Activated CD8-positive, alpha-beta T cell treated with anti-CD3 and anti-CD28 coated beads for 36 hours (primary cell): ENCODE data around the gene CPB2. TPM values are rescaled to one million over a fixed set of nuclear protein-coding genes. Genes with fewer than 3 reads are reported as not detected.

ENCODE experiments used
- ATAC-seq: fragments of 200-7000 bp; cut with Tn5 transposase; one replicate; pipeline ENCODE4 v1.10.0; 2021; ENCODE audit warnings: mild to moderate bottlenecking, moderate library complexity
- CTCF ChIA-PET: fragments of 350-600 bp; sonication (Branson Sonifier 250); formaldehyde crosslinking; loops from one replicate; lab custom pipeline; 2021; ENCODE audit warnings: antibody characterized with exemption; lab: Charles Lee
- POLR2A ChIA-PET: fragments of 350-600 bp; sonication (Branson Sonifier 250); formaldehyde crosslinking; loops from one replicate; lab custom pipeline; 2021; ENCODE audit warnings: antibody characterized with exemption; lab: Charles Lee
- DNase-seq: peaks from one replicate; pipeline ENCODE4 v3.0.0-alpha.2; 2020
- H3K27ac Mint-ChIP-seq: one replicate; pipeline ENCODE4 v1.8.0; 2021; ENCODE audit warnings: mild to moderate bottlenecking, mixed read lengths
- H3K27me3 Mint-ChIP-seq: one replicate; pipeline ENCODE4 v1.8.0; 2021; ENCODE audit warnings: mixed read lengths
- H3K36me3 Mint-ChIP-seq: one replicate; pipeline ENCODE4 v1.8.0; 2021; ENCODE audit warnings: low read depth, mixed read lengths
- H3K4me1 Mint-ChIP-seq: one replicate; pipeline ENCODE4 v1.8.0; 2021; ENCODE audit warnings: low read depth, mixed read lengths
- H3K4me3 Mint-ChIP-seq: one replicate; pipeline ENCODE4 v1.8.0; 2021; ENCODE audit warnings: mild to moderate bottlenecking, moderate library complexity, mixed read lengths
- H3K9me3 Mint-ChIP-seq: one replicate; pipeline ENCODE4 v1.8.0; 2021; ENCODE audit warnings: mixed read lengths
- intact Hi-C: fragments of 100-400 bp; cut with micrococcal nuclease; formaldehyde crosslinking; loops from one replicate; pipeline ENCODE4 v1.10.0; 2022
- total RNA-seq, 2 experiments: library from RNA; stranded (reverse); gene quantifications; one replicate each; pipeline ENCODE4 v1.2.3, GENCODE V29; 2021
- TF ChIP-seq, protein P1 (sequence below): fragments of 200-600 bp; IDR thresholded peaks from one replicate; pipeline ENCODE4 v1.8.0; 2022; ENCODE audit warnings: antibody characterized with exemption, mild to moderate bottlenecking

The CPB2 gene
- total RNA-seq, 2 experiments from 2014 or later: not detected

DNA sequence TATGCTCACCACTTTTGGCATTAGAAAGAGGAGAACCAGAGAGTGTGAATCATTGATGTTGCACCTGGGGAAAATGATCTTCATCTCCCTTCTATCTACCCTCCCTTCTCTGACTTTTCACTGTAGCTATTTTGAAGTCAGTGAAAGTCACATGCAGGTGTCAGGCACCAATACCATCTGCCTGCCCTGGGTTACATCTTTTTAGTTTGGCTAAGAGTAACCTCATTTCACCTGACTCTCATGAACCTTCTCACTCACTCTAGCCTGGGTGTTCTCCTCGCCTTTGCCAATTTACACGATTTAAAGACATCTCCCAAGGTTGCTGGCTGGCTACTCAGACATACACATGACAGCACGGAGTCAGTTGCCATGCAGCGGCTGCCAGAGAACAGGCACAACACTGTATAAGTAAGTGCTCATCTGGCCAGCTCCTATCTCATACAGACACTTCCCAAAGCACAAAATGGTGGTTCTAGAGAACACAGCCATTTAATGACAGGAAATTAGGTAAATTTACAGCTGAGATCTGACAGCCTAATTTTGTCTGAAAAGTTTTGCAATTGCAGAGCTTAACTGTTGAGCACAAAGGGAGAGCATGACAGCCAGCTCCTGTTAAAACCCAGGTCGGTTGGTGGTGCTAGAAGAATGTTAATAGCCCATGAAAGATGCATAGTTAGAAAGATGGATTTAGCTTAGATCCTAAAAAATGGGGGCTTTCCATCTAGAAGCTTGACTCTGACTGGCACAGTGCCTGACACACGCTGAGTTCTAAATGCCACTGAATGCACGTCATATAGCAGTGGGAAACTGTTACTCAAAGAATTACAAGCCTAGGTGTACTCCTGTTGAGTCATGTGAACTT lies 44.7 kb upstream of the CPB2 start:
- ChIA-PET POLR2A (interaction anchor here (0.8 to 3.4 kb wide), 14 partner anchors 10 to 176 kb away, joined by 3 to 18 read pairs (median 4); partner anchors contain the start of gene LCP1), CTCF (interaction anchor here (0.8 to 4.8 kb wide), 6 partner anchors 11 to 90 kb away, joined by 3 to 52 read pairs (median 4); no protein-coding TSS in a partner anchor)
- intact Hi-C loops: no loop called here
- Mint-ChIP-seq H3K27ac (peak overlapping the region; percentile 80), H3K4me3 (no peak overlapping the region), H3K27me3 (no peaks in the 10 kb centered on the region), H3K4me1 (peaks cover 53% of the 10 kb centered on the region), H3K9me3 (no peaks in the 10 kb centered on the region), H3K36me3 (peaks cover 82% of the 10 kb centered on the region)
- TF ChIP-seq, protein P1, sequence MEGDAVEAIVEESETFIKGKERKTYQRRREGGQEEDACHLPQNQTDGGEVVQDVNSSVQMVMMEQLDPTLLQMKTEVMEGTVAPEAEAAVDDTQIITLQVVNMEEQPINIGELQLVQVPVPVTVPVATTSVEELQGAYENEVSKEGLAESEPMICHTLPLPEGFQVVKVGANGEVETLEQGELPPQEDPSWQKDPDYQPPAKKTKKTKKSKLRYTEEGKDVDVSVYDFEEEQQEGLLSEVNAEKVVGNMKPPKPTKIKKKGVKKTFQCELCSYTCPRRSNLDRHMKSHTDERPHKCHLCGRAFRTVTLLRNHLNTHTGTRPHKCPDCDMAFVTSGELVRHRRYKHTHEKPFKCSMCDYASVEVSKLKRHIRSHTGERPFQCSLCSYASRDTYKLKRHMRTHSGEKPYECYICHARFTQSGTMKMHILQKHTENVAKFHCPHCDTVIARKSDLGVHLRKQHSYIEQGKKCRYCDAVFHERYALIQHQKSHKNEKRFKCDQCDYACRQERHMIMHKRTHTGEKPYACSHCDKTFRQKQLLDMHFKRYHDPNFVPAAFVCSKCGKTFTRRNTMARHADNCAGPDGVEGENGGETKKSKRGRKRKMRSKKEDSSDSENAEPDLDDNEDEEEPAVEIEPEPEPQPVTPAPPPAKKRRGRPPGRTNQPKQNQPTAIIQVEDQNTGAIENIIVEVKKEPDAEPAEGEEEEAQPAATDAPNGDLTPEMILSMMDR: no peak
- ATAC-seq: peak; percentile 84
- DNase-seq: peak; percentile 66

- DNase-seq (no peak), ATAC-seq (no peak)
- peaks cover 49% of the 10 kb centered on the region for H3K4me1 Mint-ChIP-seq
- no peaks in the 10 kb centered on the region for H3K27me3 Mint-ChIP-seq
- no peaks in the 10 kb centered on the region for H3K9me3 Mint-ChIP-seq
- intact Hi-C loops: no loop called here
- H3K27ac Mint-ChIP-seq: no peak overlapping the region
- H3K4me3 Mint-ChIP-seq: no peak overlapping the region
- CTCF ChIA-PET: no interaction called here
- peaks cover 81% of the 10 kb centered on the region for H3K36me3 Mint-ChIP-seq
- POLR2A ChIA-PET: no interaction called here
- TF ChIP-seq, protein P1: no peak
Measured at GRCh38 chr13:46146898-46147297, 42.1 kb upstream of the CPB2 start.

- intact Hi-C loops: no loop called here
- no peaks in the 10 kb centered on the region for H3K27me3 Mint-ChIP-seq
- H3K36me3 Mint-ChIP-seq: peaks cover 83% of the 10 kb centered on the region
- ChIA-PET POLR2A (interaction anchor here (0.9 to 1.1 kb wide), 2 partner anchors 9 to 16 kb away, joined by 3 read pairs; no protein-coding TSS in a partner anchor), CTCF (interaction anchor here (5.6 kb wide), 1 partner anchor 19 kb away, joined by 30 read pairs; no protein-coding TSS in a partner anchor)
- H3K9me3 Mint-ChIP-seq: no peaks in the 10 kb centered on the region
- peaks cover 49% of the 10 kb centered on the region for H3K4me1 Mint-ChIP-seq
- ATAC-seq (no peak), DNase-seq (no peak)
- no peak overlapping the region for H3K4me3 Mint-ChIP-seq
- peak overlapping the region; percentile 46 for H3K27ac Mint-ChIP-seq
- TF ChIP-seq, protein P1: no peak
Measured at GRCh38 chr13:46145950-46146349, 41.1 kb upstream of the CPB2 start.

- TF ChIP-seq, protein P1: no peak
- ATAC-seq: no peak
- Mint-ChIP-seq H3K4me3 (no peak overlapping the region), H3K9me3 (no peaks in the 10 kb centered on the region), H3K4me1 (peaks cover 48% of the 10 kb centered on the region), H3K27me3 (no peaks in the 10 kb centered on the region), H3K27ac (peak overlapping the region; percentile 51), H3K36me3 (peaks cover 83% of the 10 kb centered on the region)
- no peak for DNase-seq
- intact Hi-C loops: no loop called here
- POLR2A ChIA-PET: interaction anchor here (1.1 to 2.4 kb wide), 2 partner anchors 10 to 14 kb away, joined by 3 to 10 read pairs; no protein-coding TSS in a partner anchor
- CTCF ChIA-PET: interaction anchor here (0.6 to 8.4 kb wide), 3 partner anchors 15 to 536 kb away, joined by 3 to 67 read pairs (median 30); no protein-coding TSS in a partner anchor
Measured at GRCh38 chr13:46145135-46145534, 40.3 kb upstream of the CPB2 start.
